GM19455 (cell line): ENCODE measurements around the gene AQP7.
A peak's percentile ranks its signal among the peaks of the same experiment; 100 is the strongest.
"Not testable (repeated sequence)": the region's sequence is repeated elsewhere in the genome, so short reads cannot be mapped to it uniquely, and the experiment has no call there.

ENCODE experiments used
- ATAC-seq: cut with Tn5 transposase; IDR thresholded peaks from one replicate; pipeline ENCODE4 v1.9.1; 2021; ENCODE audit not compliant: unreplicated experiment

AQP7 gene

GRCh38 chr9:33434317-33435105 is 32.1 kb upstream of the AQP7 start:
- no peak for ATAC-seq

GRCh38 chr9:33433871-33434270 is 31.5 kb upstream of the AQP7 start:
- no peak for ATAC-seq

GRCh38 chr9:33431420-33431819 is 29.1 kb upstream of the AQP7 start:
- ATAC-seq, result no peak

- ATAC-seq, result no peak
These were observed 28.6 kb upstream of the AQP7 start for GRCh38 chr9:33430942-33431341.

- no peak for ATAC-seq
These were observed 27.1 kb upstream of the AQP7 start for GRCh38 chr9:33429256-33429985.

- ATAC-seq, result no peak
These were observed 24.5 kb upstream of the AQP7 start for GRCh38 chr9:33426843-33427293.

- ATAC-seq, result no peak
These were observed 22.8 kb upstream of the AQP7 start for GRCh38 chr9:33425128-33425533.

GRCh38 chr9:33424492-33424891 is 22.1 kb upstream of the AQP7 start:
- ATAC-seq, result not testable (repeated sequence)

GRCh38 chr9:33424043-33424442 is 21.7 kb upstream of the AQP7 start:
- ATAC-seq, result not testable (repeated sequence)

GRCh38 chr9:33419708-33420303 is 17.4 kb upstream of the AQP7 start:
- ATAC-seq, result no peak

- ATAC-seq, result no peak
These were observed 15.7 kb upstream of the AQP7 start for GRCh38 chr9:33418090-33418489.

- no peak for ATAC-seq
These were observed 14.6 kb upstream of the AQP7 start for GRCh38 chr9:33416996-33417395.

- ATAC-seq, result peak; percentile 70
These were observed 13.2 kb upstream of the AQP7 start for GRCh38 chr9:33415501-33416038.

GRCh38 chr9:33414889-33415500 is 12.6 kb upstream of the AQP7 start:
- ATAC-seq, result no peak

- ATAC-seq, result no peak
These were observed 11.9 kb upstream of the AQP7 start for GRCh38 chr9:33414268-33414667.

GRCh38 chr9:33408087-33408486 is 5.7 kb upstream of the AQP7 start:
- ATAC-seq, result no peak

GRCh38 chr9:33407061-33407460 is 4.7 kb upstream of the AQP7 start:
- no peak for ATAC-seq

- ATAC-seq, result no peak
These were observed 2.5 kb upstream of the AQP7 start for GRCh38 chr9:33404788-33405362.

- ATAC-seq, result no peak
These were observed 1.8 kb upstream of the AQP7 start for GRCh38 chr9:33403941-33404787.

- ATAC-seq, result not testable (repeated sequence)
These were observed 559 bp downstream of the AQP7 start for GRCh38 chr9:33401809-33402208.
